Spleen (tissue), 7 donors: ENCODE results near the gene NDUFV2.

Source experiments
- CTCF ChIP-seq, 11 experiments: fragments of 200-600 bp in 7 of 11; fragments of 450-650 bp in 4 of 11; sonication (generic) in 4 of 11; IDR thresholded peaks in 8 of 11; conservative IDR thresholded peaks in 3 of 11; 1 replicate in 7 of 11; 2 replicates in 4 of 11; pipeline versions ENCODE4 v1.4.0 to v1.8.0; 2016 to 2021; ENCODE audit warnings: antibody characterized with exemption in 11 of 11, inconsistent platforms in 4 of 11, mild to moderate bottlenecking in 1 of 11
- POLR2A ChIP-seq, 3 donors: fragments of 450-650 bp; IDR thresholded peaks; one replicate each; pipeline ENCODE4 v1.5.1; 2017; ENCODE audit warnings: antibody characterized with exemption in 3 of 3, mild to moderate bottlenecking in 1 of 3
- donor health status: DM: no; HTN: no; CAD: no; lungs with moderate emphysema.
- donor health status: DM: no; HTN: no; CAD: no.
- donor health status: DM: no; HTN: no; CAD: no.

GRCh38 chr18:9160014-9160413 lies 57.5 kb downstream of the NDUFV2 start:
- TF ChIP-seq CTCF (IDR thresholded peaks at IDR 0.05 in 8 of 11, conservative IDR thresholded peaks at IDR 0.05 in 3 of 11): no peak
- TF ChIP-seq POLR2A (IDR thresholded peaks at IDR 0.05): no peak
